ENCODE measurements around the gene SND1.

The SND1 gene

GRCh38 chr7:127647636-127648035, 4.4 kb upstream of the SND1 start:
- no peak overlapping the region for H3K27ac ChIP-seq (ENCODE audit: low read length)
- H3K4me1 ChIP-seq (ENCODE audit: low read length): no peaks in the 10 kb centered on the region
- H3K9me2 ChIP-seq (replicated peaks; ENCODE audit: insufficient read depth, low read length): no peaks in the 10 kb centered on the region
- DNase-seq: no peak
- H4K20me1 ChIP-seq (ENCODE audit: insufficient read depth, low read length): no peaks in the 10 kb centered on the region
- H3K79me2 ChIP-seq (ENCODE audit: low read length): peaks cover 7% of the 10 kb centered on the region
- H3F3A ChIP-seq (ENCODE audit: insufficient read depth, low read length): no peaks in the 10 kb centered on the region
- no peak overlapping the region for H3K4me3 ChIP-seq (ENCODE audit: low read length)
- no peaks in the 10 kb centered on the region for H3K36me3 ChIP-seq (replicated peaks; ENCODE audit: insufficient read depth, low read length)
- H3K9ac ChIP-seq (ENCODE audit: low read length): no peak overlapping the region
- H3K27me3 ChIP-seq (replicated peaks; ENCODE audit: insufficient read depth, low read length): no peaks in the 10 kb centered on the region
- H3K9me3 ChIP-seq (replicated peaks; ENCODE audit: insufficient read depth, low read length): no peaks in the 10 kb centered on the region
- TF ChIP-seq EZH2phosphoT487 (IDR thresholded peaks at IDR 0.05; ENCODE audit: low read length) (no peak), CTCF (IDR thresholded peaks at IDR 0.05; ENCODE audit: low read length) (no peak), EZH2 (optimal IDR thresholded peaks at IDR 0.05; ENCODE audit: low read depth, low read length) (no peak)
- no peak overlapping the region for H3K4me2 ChIP-seq (ENCODE audit: low read depth, low read length)
- no peak overlapping the region for H2AFZ ChIP-seq (ENCODE audit: low read length)

- Histone ChIP-seq H3K9ac (ENCODE audit: low read length) (no peak overlapping the region), H3K79me2 (ENCODE audit: low read length) (peaks cover 20% of the 10 kb centered on the region), H3K4me1 (ENCODE audit: low read length) (peaks cover under 1% of the 10 kb centered on the region; the same call in 1 of the 2 replicates), H3K27ac (ENCODE audit: low read length) (no peak overlapping the region), H3K36me3 (replicated peaks; ENCODE audit: insufficient read depth, low read length) (no peaks in the 10 kb centered on the region), H3K4me2 (ENCODE audit: low read depth, low read length) (no peak overlapping the region), H3F3A (ENCODE audit: insufficient read depth, low read length) (no peaks in the 10 kb centered on the region), H2AFZ (ENCODE audit: low read length) (no peak overlapping the region), H3K4me3 (ENCODE audit: low read length) (no peak overlapping the region), H3K9me3 (replicated peaks; ENCODE audit: insufficient read depth, low read length) (no peaks in the 10 kb centered on the region), H3K27me3 (replicated peaks; ENCODE audit: insufficient read depth, low read length) (no peaks in the 10 kb centered on the region), H4K20me1 (ENCODE audit: insufficient read depth, low read length) (peaks cover 5% of the 10 kb centered on the region), H3K9me2 (replicated peaks; ENCODE audit: insufficient read depth, low read length) (no peaks in the 10 kb centered on the region)
- TF ChIP-seq EZH2phosphoT487 (IDR thresholded peaks at IDR 0.05; ENCODE audit: low read length) (no peak), CTCF (IDR thresholded peaks at IDR 0.05; ENCODE audit: low read length) (no peak), EZH2 (optimal IDR thresholded peaks at IDR 0.05; ENCODE audit: low read depth, low read length) (no peak)
- DNase-seq: no peak
Measured at GRCh38 chr7:127648986-127649385, 3.0 kb upstream of the SND1 start.

- DNase-seq: peak; percentile 59
- peak overlapping the region; percentile 69 for H3K27ac ChIP-seq (ENCODE audit: low read length)
- peaks cover 20% of the 10 kb centered on the region for H3K4me1 ChIP-seq (ENCODE audit: low read length)
- peaks cover 40% of the 10 kb centered on the region for H3K79me2 ChIP-seq (ENCODE audit: low read length)
- no peak for TF ChIP-seq EZH2phosphoT487 (IDR thresholded peaks at IDR 0.05; ENCODE audit: low read length)
- no peak for TF ChIP-seq EZH2 (optimal IDR thresholded peaks at IDR 0.05; ENCODE audit: low read depth, low read length)
- TF ChIP-seq CTCF (IDR thresholded peaks at IDR 0.05; ENCODE audit: low read length): no peak
- H3K9me3 ChIP-seq (replicated peaks; ENCODE audit: insufficient read depth, low read length): no peaks in the 10 kb centered on the region
- peaks cover 6% of the 10 kb centered on the region; the same call in 1 of the 2 replicates for H3F3A ChIP-seq (ENCODE audit: insufficient read depth, low read length)
- H3K9me2 ChIP-seq (replicated peaks; ENCODE audit: insufficient read depth, low read length): no peaks in the 10 kb centered on the region
- no peaks in the 10 kb centered on the region; the same call in 1 of the 2 replicates for H3K36me3 ChIP-seq (replicated peaks; ENCODE audit: insufficient read depth, low read length)
- H3K27me3 ChIP-seq (replicated peaks; ENCODE audit: insufficient read depth, low read length): no peaks in the 10 kb centered on the region
- peak overlapping the region; percentile 90 for H3K4me2 ChIP-seq (ENCODE audit: low read depth, low read length)
- peaks cover 26% of the 10 kb centered on the region for H4K20me1 ChIP-seq (ENCODE audit: insufficient read depth, low read length)
- H2AFZ ChIP-seq (ENCODE audit: low read length): peak overlapping the region; percentile 82
- H3K4me3 ChIP-seq (ENCODE audit: low read length): peak overlapping the region; percentile 72
- peak overlapping the region; percentile 90 for H3K9ac ChIP-seq (ENCODE audit: low read length)
Measured at GRCh38 chr7:127650847-127651555, 993 bp upstream of the SND1 start.

Data from MM.1S (cell line).